Stimulated activated CD4-positive, alpha-beta T cell treated with anti-CD3 and anti-CD28 coated beads, Interleukin-4, amount 100 ng/mL, for 24 hours (primary cell): ENCODE measurements around the gene CFAP65.

Experiments used
- DNase-seq: peaks from one replicate; pipeline ENCODE4 v3.0.0-alpha.2; 2020

Gene CFAP65

DNA sequence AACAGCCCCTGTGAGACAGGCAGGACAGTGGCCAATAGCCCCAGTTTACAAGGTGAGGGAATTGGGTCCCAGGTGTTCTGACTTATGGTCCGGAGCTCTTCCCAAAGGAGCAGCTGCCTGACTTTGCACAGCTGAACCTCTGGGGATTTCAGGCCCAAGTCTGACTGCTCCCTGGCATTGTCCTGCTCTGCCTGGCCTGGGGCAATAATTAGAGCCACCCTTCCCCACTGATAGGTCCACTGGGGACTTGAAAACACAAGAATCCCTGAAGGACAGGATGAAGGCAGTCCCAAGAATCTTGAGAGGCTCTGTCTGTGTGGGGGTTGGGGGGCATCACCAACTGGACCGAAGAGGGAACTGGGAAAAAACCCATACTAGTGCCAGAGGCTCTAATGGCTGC is 52.7 kb downstream of the CFAP65 start:
- no peak for DNase-seq

- DNase-seq = no peak
Observed at GRCh38 chr2:218988164-218988563, 53.2 kb downstream of the CFAP65 start.

- DNase-seq = no peak
Observed at GRCh38 chr2:218986148-218986761, 55.1 kb downstream of the CFAP65 start.

- no peak for DNase-seq
Observed at GRCh38 chr2:218985325-218986091, 55.8 kb downstream of the CFAP65 start.

- no peak for DNase-seq
Observed at GRCh38 chr2:218985021-218985324, 56.3 kb downstream of the CFAP65 start, which contains the start of gene FEV. TSS of gene FEV (minus strand) at chr2:218985184. CDS start at chr2:218985075, 109 bp downstream.

GRCh38 chr2:218984239-218985020 is 56.9 kb downstream of the CFAP65 start:
- DNase-seq = no peak

- no peak for DNase-seq
Observed at GRCh38 chr2:218983934-218984238, 57.4 kb downstream of the CFAP65 start.

GRCh38 chr2:218983263-218983933 is 57.9 kb downstream of the CFAP65 start:
- DNase-seq = no peak

- no peak for DNase-seq
Observed at GRCh38 chr2:218982586-218983262, 58.6 kb downstream of the CFAP65 start.

- DNase-seq = peak; percentile 42
Observed at GRCh38 chr2:218981881-218982585, 59.3 kb downstream of the CFAP65 start.

- DNase-seq = no peak
Observed at GRCh38 chr2:218981390-218981880, 59.9 kb downstream of the CFAP65 start.

DNA sequence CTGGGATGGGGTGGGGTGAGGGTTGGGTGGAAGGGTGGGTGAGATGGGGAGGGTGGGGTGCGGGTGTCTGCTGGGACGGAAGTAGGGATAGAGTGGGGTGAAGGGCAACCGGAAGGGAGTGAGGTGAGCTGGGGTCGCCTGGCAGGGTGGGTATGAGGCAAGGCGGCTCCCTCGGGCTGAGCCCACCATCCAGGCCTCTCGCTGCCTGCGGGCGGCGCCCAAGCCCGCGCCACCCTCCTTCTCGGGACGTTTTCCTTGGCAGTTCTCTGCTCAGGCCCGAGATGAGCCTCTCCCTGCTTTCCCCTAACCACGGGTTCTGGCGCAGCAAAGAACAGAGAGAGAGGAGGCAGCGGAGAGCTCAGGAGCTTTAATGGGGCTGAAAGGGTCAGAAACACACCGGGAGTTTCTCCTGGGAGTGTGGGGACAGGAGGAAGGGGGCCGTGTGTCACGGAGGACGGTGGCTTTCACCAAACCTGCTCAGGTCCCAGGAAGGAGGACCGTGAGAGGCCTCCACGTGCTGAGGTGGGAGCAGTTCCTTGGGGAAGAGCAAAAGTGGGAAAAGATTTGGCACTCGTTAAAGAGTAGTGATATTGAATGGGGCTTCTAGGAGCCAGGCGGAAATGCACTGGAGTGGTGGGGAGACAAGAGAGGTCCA is 60.5 kb downstream of the CFAP65 start:
- DNase-seq = no peak

DNA sequence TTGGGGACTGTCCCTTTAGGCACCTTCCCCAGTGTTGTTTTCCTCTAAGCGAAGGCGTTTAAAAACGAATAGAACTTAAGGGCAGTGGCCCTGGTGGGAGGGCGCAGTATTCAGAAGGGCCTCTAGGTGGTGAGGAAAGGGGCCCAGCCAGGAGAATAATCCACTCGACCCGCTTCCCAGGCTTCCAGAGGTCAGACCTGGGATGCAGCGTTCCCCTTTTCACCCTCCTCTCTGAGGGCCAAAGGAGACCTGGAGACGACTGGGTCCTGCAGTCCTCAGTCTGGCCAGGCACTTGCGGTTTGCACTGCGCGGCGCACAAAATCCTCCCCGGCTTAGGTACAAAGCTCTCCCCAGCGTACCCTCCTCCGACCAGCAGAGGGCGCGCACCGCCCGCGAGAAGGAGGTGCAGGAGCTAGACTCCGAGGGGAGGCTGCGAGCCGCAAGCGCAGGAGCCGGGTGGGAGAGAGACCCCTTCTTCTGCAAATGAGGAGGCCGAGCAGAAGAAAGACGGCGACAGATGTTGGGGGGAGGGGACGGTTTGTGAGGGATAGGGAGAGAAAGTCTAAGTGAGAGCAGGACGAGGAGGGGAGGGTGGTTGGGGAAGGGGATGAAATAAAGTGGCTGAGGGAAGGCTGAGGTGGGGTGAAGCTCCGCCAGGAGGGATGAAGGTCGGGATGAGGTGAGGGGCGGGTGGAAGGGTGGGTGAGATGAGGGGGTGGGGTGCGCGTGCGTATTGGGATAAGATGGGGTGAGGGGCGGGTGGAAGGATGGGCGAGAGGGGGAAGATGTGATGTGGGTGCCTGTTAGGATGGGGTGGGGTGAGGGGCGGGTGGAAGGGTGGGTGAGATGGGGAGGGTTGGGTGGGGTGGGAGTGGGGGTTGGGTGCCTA is 61.2 kb downstream of the CFAP65 start:
- peak; percentile 88 for DNase-seq

DNA sequence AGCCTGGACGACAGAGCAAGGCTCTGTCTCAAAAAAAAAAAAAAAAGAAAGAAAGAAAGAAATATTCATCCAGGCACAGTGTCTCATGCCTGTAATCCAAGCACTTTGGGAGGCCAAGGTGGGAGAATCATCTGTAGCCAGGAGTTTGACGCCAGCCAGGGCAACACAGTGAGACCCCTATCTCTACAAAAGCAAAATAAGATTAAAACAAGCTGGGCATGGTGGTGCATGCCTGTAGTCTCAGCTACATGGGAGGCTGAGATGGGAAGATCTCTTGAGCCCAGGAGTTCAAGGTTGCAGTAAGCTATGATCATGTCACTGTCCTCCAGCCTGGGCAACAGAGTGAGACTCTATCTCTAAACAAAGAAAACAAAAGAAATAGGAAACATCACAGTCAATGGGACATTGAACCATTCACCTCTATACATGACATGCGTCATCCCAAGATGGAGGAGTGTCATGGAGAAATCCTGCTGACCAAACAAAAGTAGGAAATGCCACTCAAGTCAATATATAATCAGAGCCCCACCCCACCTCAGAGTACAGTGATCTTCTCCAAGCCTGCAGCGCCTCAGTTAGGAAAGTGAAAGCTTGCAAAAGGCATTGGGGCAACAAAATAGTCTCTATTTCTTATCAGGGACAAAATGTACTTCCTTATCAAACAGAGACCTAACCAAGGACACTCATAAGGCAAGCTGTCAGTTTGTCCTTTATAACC is 66.1 kb downstream of the CFAP65 start:
- DNase-seq = no peak

DNA sequence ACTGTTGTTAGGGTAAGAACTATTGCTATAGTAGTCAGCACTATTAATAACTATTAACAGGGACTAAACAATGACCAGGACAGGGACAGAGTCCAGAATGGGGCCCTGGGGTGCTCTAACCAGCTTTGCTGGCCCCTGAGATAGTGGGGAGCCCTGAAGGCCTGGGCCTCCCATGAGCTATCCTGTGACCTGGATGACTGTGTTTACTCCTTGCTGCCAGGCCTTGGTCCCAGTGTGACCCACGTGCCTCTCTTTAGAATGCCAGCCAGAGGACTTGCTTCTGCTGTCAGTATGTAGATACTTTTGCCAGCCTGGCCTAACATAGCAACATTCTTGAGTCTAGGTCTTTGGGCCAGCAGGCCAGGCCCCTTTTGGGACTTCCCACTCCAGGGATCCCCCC is 70.4 kb downstream of the CFAP65 start:
- DNase-seq = no peak

DNA sequence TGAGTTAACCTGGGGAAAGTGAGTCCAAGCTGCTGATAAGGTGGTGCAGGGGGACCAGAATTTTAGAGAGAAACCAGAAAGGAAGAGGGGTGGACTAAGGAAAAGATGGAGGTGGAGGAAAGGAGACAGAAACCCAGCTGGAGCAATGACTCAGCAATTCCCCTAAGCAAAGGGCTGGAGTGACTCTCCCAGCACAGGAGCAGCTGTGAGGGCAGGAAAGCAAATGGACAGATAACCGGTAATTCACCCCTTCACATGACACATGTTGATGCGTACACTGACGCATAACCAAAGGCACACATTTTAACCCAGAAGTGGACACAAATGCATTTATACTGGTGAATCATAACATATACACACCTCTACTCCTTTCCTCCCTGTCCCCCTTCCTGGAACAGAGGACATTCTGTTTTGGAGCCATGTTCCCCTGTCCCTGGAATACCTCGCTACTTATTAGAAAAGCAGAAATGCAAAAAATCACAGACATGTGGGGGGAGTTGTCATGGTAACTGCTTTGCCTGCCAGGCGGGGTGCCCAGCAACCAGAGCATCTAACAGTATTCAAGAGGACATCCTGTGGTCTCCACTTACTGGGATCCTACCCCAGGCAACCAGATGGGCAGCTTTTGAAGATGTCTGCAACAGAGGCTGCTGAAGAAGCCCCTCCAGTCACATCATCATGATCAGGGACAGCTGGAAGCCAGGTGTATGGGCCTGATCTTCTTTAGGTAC is 77.1 kb downstream of the CFAP65 start:
- no peak for DNase-seq

GRCh38 chr2:218963601-218964000 is 77.7 kb downstream of the CFAP65 start:
- no peak for DNase-seq

DNA sequence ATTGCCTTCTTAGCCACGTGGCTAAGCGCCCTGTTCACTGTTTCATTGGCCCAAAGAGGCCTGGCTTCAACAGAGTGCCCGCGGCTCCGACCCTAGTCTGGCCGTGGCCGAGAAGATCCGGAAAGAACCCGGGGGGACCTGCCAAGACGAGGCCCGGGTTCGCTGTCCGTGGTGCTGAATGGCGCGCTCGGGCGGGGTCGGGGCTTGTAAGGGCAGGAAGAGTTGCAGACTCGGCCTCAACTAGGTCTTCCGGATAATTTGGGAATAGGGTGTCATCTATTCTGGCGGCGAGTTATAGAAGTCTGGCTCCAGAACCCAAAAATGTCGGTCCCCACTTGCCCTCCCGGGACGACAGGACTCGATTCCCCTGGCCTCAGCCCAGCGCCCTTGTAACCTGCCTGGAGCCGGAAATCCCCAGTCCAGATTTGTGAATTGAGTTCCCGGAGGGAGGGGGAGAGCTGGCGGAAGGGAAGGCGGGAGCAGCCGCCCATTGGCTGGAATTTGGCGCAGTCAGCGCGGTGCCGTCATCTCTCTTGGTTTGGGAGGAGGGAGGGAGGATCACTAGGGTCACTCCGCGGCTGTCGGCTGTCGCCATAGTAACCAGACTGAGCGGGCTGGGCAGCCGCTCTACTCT is 78.3 kb downstream of the CFAP65 start:
- peak; percentile 58 for DNase-seq
